Endothelial cell of umbilical vein (primary cell): Measurements from ENCODE around the gene JDP2. TPM values are rescaled to one million over a fixed set of nuclear protein-coding genes. Genes with fewer than 3 reads are reported as not detected.

ENCODE experiments used
- BruUV-seq: library from RNA; stranded (reverse); fragments of 400-500 nt; replicated peaks from 2 replicates; lab custom pipeline; 2021; lab: Mats Ljungman, UMichigan
- CTCF ChIA-PET: fragments of 300-600, 350-600 bp; sonication (Branson Sonifier 250); formaldehyde crosslinking; loops from one replicate; lab custom pipeline; 2021; ENCODE audit warnings: antibody characterized with exemption, inconsistent platforms; lab: Charles Lee
- POLR2A ChIA-PET: fragments of 300-600, 350-600 bp; sonication (Branson Sonifier 250); formaldehyde crosslinking; loops from one replicate; lab custom pipeline; 2021; ENCODE audit warnings: antibody characterized with exemption, inconsistent platforms; lab: Charles Lee
- DNase-seq: peaks from one replicate; pipeline ENCODE4 v3.0.0-alpha.2; 2011; ENCODE audit warnings: low read depth, low spot score
- FAIRE-seq: peaks from 2 replicates; lab custom pipeline; 2011; peaks lifted over from hg19 to GRCh38; lab: Jason Lieb, UNC
- H2AFZ ChIP-seq: 2 replicates; pipeline ENCODE4 v1.6.0; 2012; ENCODE audit warnings: low read depth, low read length, control low read depth, inconsistent platforms
- H3K27ac ChIP-seq: 2 replicates; pipeline ENCODE4 v1.5.1; 2011; ENCODE audit warnings: low read depth, mild to moderate bottlenecking, control low read depth, low read length, moderate library complexity; ENCODE audit not compliant: insufficient read depth
- H3K27me3 ChIP-seq, 2 experiments: 2 replicates each; pipeline versions ENCODE4 v1.6.0 to v1.6.1; 2011; ENCODE audit warnings: low read length in 2 of 2, mixed read lengths in 1 of 2; ENCODE audit not compliant: control insufficient read depth in 2 of 2, insufficient read depth in 2 of 2
- H3K36me3 ChIP-seq, 2 experiments: 2 replicates in 1 of 2; 3 replicates in 1 of 2; pipeline ENCODE4 v1.5.1; 2011; ENCODE audit warnings: low read length in 2 of 2, mild to moderate bottlenecking in 1 of 2, moderate library complexity in 1 of 2; ENCODE audit not compliant: control insufficient read depth in 2 of 2, insufficient read depth in 2 of 2; ENCODE audit errors: extremely low read depth in 1 of 2
- H3K4me1 ChIP-seq: 3 replicates; pipeline ENCODE4 v1.5.1; 2011; ENCODE audit warnings: mild to moderate bottlenecking, low read length; ENCODE audit not compliant: control insufficient read depth, insufficient read depth; ENCODE audit errors: extremely low read depth
- H3K4me2 ChIP-seq: 2 replicates; pipeline ENCODE4 v1.6.1; 2011; ENCODE audit warnings: low read length, control low read depth, mixed read lengths; ENCODE audit not compliant: insufficient read depth
- H3K4me3 ChIP-seq, 3 experiments: fragments of 200-600 bp in 1 of 3; sonication (generic), shearing (Covaris generic) in 1 of 3; replicated peaks in 1 of 3; 2 replicates each; pipeline ENCODE4 v1.5.1; 2011 to 2016; ENCODE audit warnings: control low read depth in 3 of 3, low read length in 3 of 3, mild to moderate bottlenecking in 2 of 3, inconsistent platforms in 1 of 3, low read depth in 1 of 3, moderate library complexity in 1 of 3; ENCODE audit not compliant: insufficient read depth in 1 of 3
- H3K79me2 ChIP-seq: 2 replicates; pipeline ENCODE4 v1.6.0; 2012; ENCODE audit warnings: low read length, inconsistent platforms; ENCODE audit not compliant: control insufficient read depth, insufficient read depth
- H3K9ac ChIP-seq: replicated peaks from 2 replicates; pipeline ENCODE3; 2011; ENCODE audit warnings: low read length, control low read depth; ENCODE audit not compliant: insufficient read depth; ENCODE audit errors: extremely low read depth
- H3K9me1 ChIP-seq: replicated peaks from 3 replicates; pipeline ENCODE4 v1.6.0; 2011; ENCODE audit warnings: mild to moderate bottlenecking, low read length; ENCODE audit not compliant: control insufficient read depth, insufficient read depth; ENCODE audit errors: extremely low read depth
- H3K9me3 ChIP-seq: replicated peaks from 2 replicates; pipeline ENCODE4 v1.5.1; 2012; ENCODE audit warnings: low read length, inconsistent platforms; ENCODE audit not compliant: control insufficient read depth, insufficient read depth
- H4K20me1 ChIP-seq: replicated peaks from 2 replicates; pipeline ENCODE3; 2011; ENCODE audit warnings: mild to moderate bottlenecking, low read length; ENCODE audit not compliant: control insufficient read depth, insufficient read depth; ENCODE audit errors: extremely low read depth
- CTCF ChIP-seq, 2 donors: IDR thresholded peaks; 1 replicate in 1 of 2; 2 replicates in 1 of 2; pipeline ENCODE4 v1.5.1; 2011; ENCODE audit warnings: low read length in 2 of 2, mild to moderate bottlenecking in 2 of 2, moderate library complexity in 2 of 2, control low read depth in 1 of 2, inconsistent platforms in 1 of 2, low read depth in 1 of 2; ENCODE audit not compliant: insufficient read depth in 1 of 2; ENCODE audit errors: extremely low read depth in 1 of 2
- EZH2 ChIP-seq: IDR thresholded peaks from 2 replicates; pipeline ENCODE4 v1.6.1; 2012; ENCODE audit warnings: borderline replicate concordance, low read depth, mild to moderate bottlenecking, moderate library complexity, low read length, inconsistent platforms; ENCODE audit not compliant: severe bottlenecking
- FOS ChIP-seq: IDR thresholded peaks from 2 replicates; pipeline ENCODE4 v1.6.1; 2011; ENCODE audit warnings: mild to moderate bottlenecking, low read length, moderate library complexity, borderline replicate concordance; ENCODE audit not compliant: insufficient read depth
- GATA2 ChIP-seq: IDR thresholded peaks from 2 replicates; pipeline ENCODE4 v1.7.0; 2011; ENCODE audit warnings: low read depth, mild to moderate bottlenecking, moderate library complexity, mixed read lengths, low read length; ENCODE audit not compliant: insufficient read length, insufficient read depth
- JUN ChIP-seq: IDR thresholded peaks from 2 replicates; pipeline ENCODE4 v1.6.1; 2011; ENCODE audit warnings: borderline replicate concordance, low read depth; ENCODE audit not compliant: insufficient read length, insufficient read depth
- MAX ChIP-seq: IDR thresholded peaks from 2 replicates; pipeline ENCODE4 v1.6.1; 2011; ENCODE audit not compliant: insufficient read depth, insufficient read length
- MYC ChIP-seq: IDR thresholded peaks from one replicate; pipeline ENCODE4 v1.6.1; 2011; ENCODE audit warnings: mild to moderate bottlenecking, low read depth, low read length
- POLR2A ChIP-seq: IDR thresholded peaks from 2 replicates; pipeline ENCODE4 v1.6.1; 2012; ENCODE audit warnings: low read depth, mild to moderate bottlenecking, control low read depth, low read length
- POLR2AphosphoS5 ChIP-seq: IDR thresholded peaks from 2 replicates; pipeline ENCODE4 v1.6.1; 2012; ENCODE audit warnings: low read depth, mild to moderate bottlenecking, control low read depth, low read length, moderate library complexity; ENCODE audit not compliant: insufficient read depth
- dilution Hi-C: fragments of 300-500 bp; cut with MboI; formaldehyde crosslinking; loops from one replicate; pipeline ENCODE4 v1.15.0; 2019; ENCODE audit warnings: low sequenced_read_pairs; ENCODE audit not compliant: extremely low pct_ligation_motif_present
- intact Hi-C: fragments of 100-400 bp; cut with micrococcal nuclease; formaldehyde crosslinking; loops from one replicate; pipeline ENCODE4 v1.10.0; 2022
- polyA plus RNA-seq, 4 experiments: library from polyadenylated mRNA; depleted of rRNA in 3 of 4; stranded (reverse) in 3 of 4; unstranded in 1 of 4; fragments of >200 nt; gene quantifications; 2 replicates each; pipeline versions ENCODE4 v1.2.1 to v1.2.3, GENCODE V29; 2011 to 2012; ENCODE audit warnings: missing spikeins in 1 of 4
- total RNA-seq: library from RNA; stranded (reverse); gene quantifications from 2 replicates; pipeline ENCODE4 v1.2.3, GENCODE V29; 2021

JDP2 gene
- total and polyA plus RNA-seq, 2 donors (not counting 3 experiments of a cell fraction or from before 2014, with no cell fraction given), result 3.2 to 10.6 TPM

DNA sequence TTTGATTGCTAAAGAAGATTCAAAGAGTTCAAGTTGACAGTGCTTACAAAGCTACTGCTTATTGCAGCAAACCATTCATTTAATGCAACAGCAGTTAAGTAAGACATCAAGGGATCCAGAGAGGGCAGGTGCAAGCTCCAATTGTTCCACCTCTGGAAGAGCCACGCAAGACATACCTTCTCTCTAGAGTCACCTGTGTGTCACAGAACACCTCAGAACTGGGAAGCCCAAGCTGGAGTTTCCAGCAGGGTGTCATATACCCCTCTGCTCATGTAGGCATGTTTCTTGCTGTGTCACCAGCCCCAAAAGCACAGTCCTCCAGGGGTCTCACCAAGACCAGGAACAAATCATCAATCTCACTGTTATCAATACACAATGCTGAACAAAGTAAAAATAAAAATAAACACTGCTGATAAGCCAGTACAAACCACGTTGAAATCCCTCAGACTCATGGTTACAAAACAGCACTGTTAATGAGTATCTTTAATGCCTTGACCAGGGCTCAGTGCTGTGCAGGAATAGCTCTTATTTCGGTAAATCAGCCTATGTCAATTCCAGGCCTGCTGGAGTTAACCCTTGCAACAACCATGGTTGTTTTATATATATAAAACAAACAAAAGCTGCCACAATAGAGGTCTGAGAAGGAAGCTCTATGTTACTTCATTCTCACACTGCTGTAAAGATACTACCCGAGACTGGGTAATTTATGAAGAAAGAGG lies 57.0 kb downstream of the JDP2 start:
- POLR2A ChIA-PET, result no interaction called here
- DNase-seq, result no peak
- dilution Hi-C loops, result no loop called here
- Histone ChIP-seq H3K27ac (no peak overlapping the region), H3K36me3 (no peaks in the 10 kb centered on the region), H3K9ac (no peak overlapping the region), H4K20me1 (no peaks in the 10 kb centered on the region), H3K79me2 (no peaks in the 10 kb centered on the region), H3K4me1 (no peaks in the 10 kb centered on the region), H3K4me2 (no peak overlapping the region), H3K27me3 (peaks cover 14 to 15% of the 10 kb centered on the region in 2 experiments), H3K4me3 (no peak overlapping the region), H2AFZ (no peak overlapping the region), H3K9me1 (no peaks in the 10 kb centered on the region), H3K9me3 (no peaks in the 10 kb centered on the region)
- FAIRE-seq, result no peak
- intact Hi-C loops, result loop anchor here (5.0 kb wide), 1 partner anchor 58 kb away; the partner anchor contains the start of gene JDP2
- no TSS peak for BruUV-seq
- CTCF ChIA-PET, result interaction anchor here (0.6 to 1.7 kb wide), 6 partner anchors 10 to 177 kb away, joined by 3 to 8 read pairs (median 4); no protein-coding TSS in a partner anchor
- TF ChIP-seq POLR2AphosphoS5 (no peak), MAX (no peak), GATA2 (no peak), MYC (no peak), FOS (no peak), POLR2A (no peak), EZH2 (no peak), JUN (no peak), CTCF (IDR thresholded peaks at IDR 0.05; ENCODE audit: extremely low read depth in 1 of 2, insufficient read depth in 1 of 2, low read depth in 1 of 2, low read length in 2 of 2) (no peak)
